GM12878 (cell line): ENCODE measurements around the gene GGCT. TPM values are rescaled to one million over a fixed set of nuclear protein-coding genes. Genes with fewer than 3 reads are reported as not detected.

Experiments
- ASH2L ChIP-seq: fragments of 300-600, 200-600 bp; sonication (generic); IDR thresholded peaks from 2 replicates; pipeline ENCODE4 v1.6.1; 2017; ENCODE audit warnings: low read depth, mild to moderate bottlenecking, borderline replicate concordance
- BRCA1 ChIP-seq: IDR thresholded peaks from 2 replicates; pipeline ENCODE4 v1.6.1; 2011; ENCODE audit warnings: low read depth, low read length, improper control_type of control experiment
- CREB1 ChIP-seq: IDR thresholded peaks from 2 replicates; pipeline ENCODE4 v1.6.1; 2012; ENCODE audit warnings: low read depth, mild to moderate bottlenecking, inconsistent platforms
- E2F8 ChIP-seq: fragments of 450-650 bp; IDR thresholded peaks from 2 replicates; pipeline ENCODE4 v1.6.1; 2018; ENCODE audit warnings: mild to moderate bottlenecking, low read depth, moderate library complexity; ENCODE audit not compliant: partially characterized antibody
- FOXM1 ChIP-seq: IDR thresholded peaks from 2 replicates; pipeline ENCODE4 v1.6.1; 2012; ENCODE audit warnings: low read depth, mild to moderate bottlenecking, inconsistent platforms, low read length, moderate library complexity
- NFXL1 ChIP-seq: fragments of 450-650 bp; IDR thresholded peaks from 2 replicates; pipeline ENCODE4 v1.6.1; 2017; ENCODE audit warnings: antibody characterized with exemption, mild to moderate bottlenecking, borderline replicate concordance
- SIX5 ChIP-seq: IDR thresholded peaks from 2 replicates; pipeline ENCODE4 v1.6.1; 2011; ENCODE audit warnings: mild to moderate bottlenecking, low read depth, low read length, moderate library complexity; ENCODE audit not compliant: severe bottlenecking
- STAT1 ChIP-seq: fragments of 450-650 bp; conservative IDR thresholded peaks from 2 replicates; pipeline ENCODE4 v1.6.1; 2014; ENCODE audit warnings: antibody characterized with exemption, mild to moderate bottlenecking
- ZNF592 ChIP-seq: fragments of 450-650 bp; IDR thresholded peaks from 2 replicates; pipeline ENCODE4 v1.6.1; 2017; ENCODE audit warnings: mild to moderate bottlenecking, moderate library complexity
- polyA plus RNA-seq, 11 experiments: library from polyadenylated mRNA; depleted of rRNA in 4 of 11; unstranded in 6 of 11; stranded (reverse) in 5 of 11; fragments of >200 nt; fragmentation: Nextera tagmentation in 4 of 11; fragmentation: Illumina TruSeq in 1 of 11; extraction: Ambion mirVana in 4 of 11; extraction: Trizol in 1 of 11; gene quantifications; 1 replicate in 1 of 11; 2 replicates in 10 of 11; pipeline versions ENCODE4 v1.2.1 to v1.2.3, GENCODE V29; 2011 to 2016; ENCODE audit warnings: inconsistent platforms in 2 of 11, missing spikeins in 2 of 11, low read depth in 1 of 11
- total RNA-seq, 4 experiments: library from RNA; depleted of rRNA in 3 of 4; stranded (reverse); fragments of >200 nt in 3 of 4; fragmentation: Illumina TruSeq in 1 of 4; extraction: Trizol in 1 of 4; gene quantifications; 2 replicates each; pipeline versions ENCODE4 v1.2.1 to v1.2.3, GENCODE V29; 2013 to 2021

GGCT gene
- total and polyA plus RNA-seq, 10 of the 15 experiments (the other 5 are each of a cell fraction or from before 2014, with no cell fraction given), result 57.0 to 215 (median 92.3) TPM

DNA sequence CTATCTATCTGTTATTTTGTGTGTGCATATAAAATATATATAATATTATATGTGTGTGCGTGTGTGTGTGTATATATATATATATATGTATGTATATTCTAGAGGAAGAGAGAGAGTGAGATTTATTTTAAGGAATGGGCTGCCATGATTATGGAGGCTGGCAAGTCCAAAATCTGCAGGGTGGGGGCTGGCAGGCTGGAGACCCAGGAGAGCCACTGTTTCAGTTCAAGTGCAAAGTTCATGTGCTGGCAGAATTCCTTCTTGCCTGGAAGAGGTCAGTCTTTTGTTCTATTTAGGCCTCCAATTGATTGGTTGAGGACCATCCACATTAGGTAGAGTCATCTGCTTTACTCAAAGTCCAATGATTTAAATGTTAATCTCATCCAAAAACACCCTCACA lies 47.7 kb upstream of the GGCT start (continued):
- TF ChIP-seq FOXM1 (no peak), NFXL1 (no peak), ASH2L (no peak), BRCA1 (no peak), STAT1 (no peak), SIX5 (no peak), ZNF592 (no peak), E2F8 (no peak), CREB1 (no peak)
